HG03103 (cell line): Measurements from ENCODE around the gene ZEB2.

Experiments used
- ATAC-seq: cut with Tn5 transposase; IDR thresholded peaks from one replicate; pipeline ENCODE4 v1.9.1; 2021; ENCODE audit warnings: low read depth; ENCODE audit not compliant: unreplicated experiment

Gene ZEB2

GRCh38 chr2:144530596-144530995, 10.7 kb upstream of the ZEB2 start:
- no peak for ATAC-seq

GRCh38 chr2:144529841-144530240, 9.9 kb upstream of the ZEB2 start:
- no peak for ATAC-seq

GRCh38 chr2:144528108-144528507, 8.2 kb upstream of the ZEB2 start:
- ATAC-seq = no peak

- ATAC-seq = no peak
Observed at GRCh38 chr2:144526831-144527230, 6.9 kb upstream of the ZEB2 start.

- ATAC-seq = no peak
Observed at GRCh38 chr2:144524118-144525009, 4.4 kb upstream of the ZEB2 start.

- ATAC-seq = no peak
Observed at GRCh38 chr2:144523596-144524117, 3.7 kb upstream of the ZEB2 start.

GRCh38 chr2:144522897-144523595, 3.1 kb upstream of the ZEB2 start:
- no peak for ATAC-seq

- ATAC-seq = no peak
Observed at GRCh38 chr2:144522176-144522896, 2.4 kb upstream of the ZEB2 start.

- ATAC-seq = no peak
Observed at GRCh38 chr2:144521686-144522085, 1.8 kb upstream of the ZEB2 start.

GRCh38 chr2:144520756-144521487, 1.0 kb upstream of the ZEB2 start:
- no peak for ATAC-seq

- no peak for ATAC-seq
Observed at GRCh38 chr2:144519597-144519933, 354 bp downstream of the ZEB2 start.

- ATAC-seq = peak; percentile 53
Observed at GRCh38 chr2:144518748-144519596, 947 bp downstream of the ZEB2 start.

GRCh38 chr2:144517866-144518747, 1.8 kb downstream of the ZEB2 start:
- ATAC-seq = no peak

GRCh38 chr2:144516981-144517865, 2.7 kb downstream of the ZEB2 start:
- peak; percentile 37 for ATAC-seq

GRCh38 chr2:144516411-144516980, 3.4 kb downstream of the ZEB2 start:
- peak; percentile 22 for ATAC-seq

GRCh38 chr2:144515696-144516410, 4.1 kb downstream of the ZEB2 start:
- no peak for ATAC-seq
